NCI-H510A (cell line): ENCODE data around the gene NECTIN1.

Experiments used
- DNase-seq: peaks from one replicate; lab custom pipeline; 2025; lab: John Stamatoyannopoulos, UW

Gene NECTIN1

GRCh38 chr11:119671561-119672015, 57.4 kb downstream of the NECTIN1 start:
- no peak for DNase-seq

GRCh38 chr11:119671051-119671450, 57.9 kb downstream of the NECTIN1 start:
- DNase-seq = no peak

GRCh38 chr11:119669487-119669886, 59.5 kb downstream of the NECTIN1 start:
- no peak for DNase-seq

GRCh38 chr11:119668676-119669075, 60.3 kb downstream of the NECTIN1 start:
- no peak for DNase-seq

GRCh38 chr11:119666463-119667131, 62.4 kb downstream of the NECTIN1 start:
- DNase-seq = peak; percentile 32

- no peak for DNase-seq
Observed at GRCh38 chr11:119666061-119666460, 62.9 kb downstream of the NECTIN1 start.

- DNase-seq = no peak
Observed at GRCh38 chr11:119664701-119665420, 64.1 kb downstream of the NECTIN1 start.

- DNase-seq = peak; percentile 76
Observed at GRCh38 chr11:119664063-119664572, 64.9 kb downstream of the NECTIN1 start.

- no peak for DNase-seq
Observed at GRCh38 chr11:119663279-119663678, 65.7 kb downstream of the NECTIN1 start.

- no peak for DNase-seq
Observed at GRCh38 chr11:119661226-119661625, 67.8 kb downstream of the NECTIN1 start.

- DNase-seq = no peak
Observed at GRCh38 chr11:119659971-119660723, 68.9 kb downstream of the NECTIN1 start.

GRCh38 chr11:119652907-119653659, 75.9 kb downstream of the NECTIN1 start:
- no peak for DNase-seq

- DNase-seq = no peak
Observed at GRCh38 chr11:119651802-119652584, 77.0 kb downstream of the NECTIN1 start.

- no peak for DNase-seq
Observed at GRCh38 chr11:119650251-119650650, 78.7 kb downstream of the NECTIN1 start.

GRCh38 chr11:119647254-119647653, 81.7 kb downstream of the NECTIN1 start:
- no peak for DNase-seq

- DNase-seq = no peak
Observed at GRCh38 chr11:119645018-119645417, 84.0 kb downstream of the NECTIN1 start.

- no peak for DNase-seq
Observed at GRCh38 chr11:119644502-119644901, 84.5 kb downstream of the NECTIN1 start.

- DNase-seq = no peak
Observed at GRCh38 chr11:119643876-119644225, 85.1 kb downstream of the NECTIN1 start.

- DNase-seq = no peak
Observed at GRCh38 chr11:119643212-119643875, 85.7 kb downstream of the NECTIN1 start.

GRCh38 chr11:119641983-119642745, 86.8 kb downstream of the NECTIN1 start:
- peak; percentile 10 for DNase-seq
